Activated naive CD4-positive, alpha-beta T cell treated with anti-CD3 and anti-CD28 coated beads, Interleukin-2, amount 10 ng/mL, durations not matched to agents 5 hours and 36 hours (primary cell): Measurements from ENCODE around the gene ZNF441. TPM values are rescaled to one million over a fixed set of nuclear protein-coding genes. Genes with fewer than 3 reads are reported as not detected.

ENCODE experiments used
- total RNA-seq, 2 experiments: library from RNA; stranded (reverse); gene quantifications; one replicate each; pipeline ENCODE4 v1.2.3, GENCODE V29; 2021

ZNF441 gene
- total RNA-seq, result 1 to 10 TPM; 7.4 TPM

GRCh38 chr19:11766597-11767591 lies at the start of gene ZNF441:
ZNF441 (plus strand) TSS chr19:11767000; CDS start chr19:11767194, 194 bp downstream.

GRCh38 chr19:11738746-11739620 lies 27.8 kb upstream of the ZNF441 start, which contains the start of gene ZNF823:
ZNF823 (minus strand) TSS chr19:11738946; CDS start chr19:11738819, 127 bp downstream.

GRCh38 chr19:11798391-11799330 lies 31.9 kb downstream of the ZNF441 start, which contains the start of gene ZNF491:
ZNF491 (plus strand) TSS chr19:11798523; CDS start chr19:11805954, 7,431 bp downstream.

GRCh38 chr19:11814029-11814699 lies 47.4 kb downstream of the ZNF441 start, which contains the start of gene ZNF440:
ZNF440 (plus strand) TSS chr19:11814273; CDS start chr19:11814448, 175 bp downstream.

Other genes starting within 250 kb of the ZNF441 start
- 10 to 100 TPM; 23.5 TPM for gene ECSIT, start 237.9 kb upstream of the ZNF441 start, total RNA-seq
- not detected for gene CNN1, start 228.1 kb upstream of the ZNF441 start, total RNA-seq
- gene ELOF1, start 207.8 kb upstream of the ZNF441 start, total RNA-seq, result 10 to 100 TPM; 43.0 to 45.9 TPM
- 10 to 100 TPM; 24.9 to 27.7 TPM for gene ACP5, start 189.4 kb upstream of the ZNF441 start, total RNA-seq
- 1 to 10 TPM; 5.6 to 5.7 TPM for gene ZNF627, start 169.5 kb upstream of the ZNF441 start, total RNA-seq
- gene ZNF823, start 28.1 kb upstream of the ZNF441 start, total RNA-seq, result 1 to 10 TPM; 4.8 to 5.2 TPM
- gene ZNF491, start 31.5 kb downstream of the ZNF441 start, total RNA-seq, result 1 to 10 TPM; 1.8 TPM
- 10 to 100 TPM; 15.7 to 16.5 TPM for gene ZNF440, start 47.3 kb downstream of the ZNF441 start, total RNA-seq
- gene ZNF439, start 81.7 kb downstream of the ZNF441 start, total RNA-seq, result 1 to 10 TPM; 7.8 to 9.2 TPM
- 1 to 10 TPM; 4.2 to 4.9 TPM for gene ZNF69, start 120.8 kb downstream of the ZNF441 start, total RNA-seq
- gene ZNF700, start 158.1 kb downstream of the ZNF441 start, total RNA-seq, result 10 to 100 TPM; 21.8 to 22.1 TPM
- gene ZNF763, start 198.0 kb downstream of the ZNF441 start, total RNA-seq, result 1 to 10 TPM; 2.7 to 3.4 TPM